Cardiac fibroblast (primary cell): ENCODE results near the gene KRABD2.
"Not testable (repeated sequence)": the region's sequence is repeated elsewhere in the genome, so short reads cannot be mapped to it uniquely, and the experiment has no call there.

Experiments used
- DNase-seq, 2 donors: peaks; one replicate each; pipeline versions ENCODE4 v3.0.0 to v3.0.0-alpha.2; 2010; ENCODE audit warnings: low read depth in 2 of 2
- H3K4me3 ChIP-seq, 2 donors: replicated peaks in 1 of 2; 1 replicate in 1 of 2; 2 replicates in 1 of 2; pipeline ENCODE4 v1.5.1; 2011; ENCODE audit warnings: low read depth in 2 of 2, low read length in 2 of 2, mild to moderate bottlenecking in 2 of 2, moderate library complexity in 1 of 2
- CTCF ChIP-seq: IDR thresholded peaks from one replicate; pipeline ENCODE4 v1.5.1; 2011; ENCODE audit warnings: low read depth, mild to moderate bottlenecking, low read length, inconsistent platforms

Gene KRABD2

GRCh38 chr17:8350339-8350738, 26.2 kb downstream of the KRABD2 start:
- TF ChIP-seq CTCF = no peak
- no peak for DNase-seq
- H3K4me3 ChIP-seq = no peak overlapping the region

- not testable (repeated sequence) for H3K4me3 ChIP-seq, DNase-seq
Measured at GRCh38 chr17:8347001-8347400, 29.5 kb downstream of the KRABD2 start.

- no peak for TF ChIP-seq CTCF
- H3K4me3 ChIP-seq = no peak overlapping the region
- DNase-seq = no peak
Measured at GRCh38 chr17:8345951-8346665, 30.4 kb downstream of the KRABD2 start.

GRCh38 chr17:8345052-8345690, 31.3 kb downstream of the KRABD2 start:
- no peak overlapping the region for H3K4me3 ChIP-seq
- no peak for TF ChIP-seq CTCF
- DNase-seq = no peak

- no peak for DNase-seq
- no peak overlapping the region for H3K4me3 ChIP-seq
- no peak for TF ChIP-seq CTCF
Measured at GRCh38 chr17:8341456-8341855, 35.0 kb downstream of the KRABD2 start.

GRCh38 chr17:8339540-8339939, 37.0 kb downstream of the KRABD2 start, which contains the start of gene ODF4:
TSS of gene ODF4 (plus strand) at chr17:8339840. CDS start at chr17:8340052, 212 bp downstream.
- no peak within 1 kb of the TSS for H3K4me3 ChIP-seq
- DNase-seq = no peak
- no peak for TF ChIP-seq CTCF

GRCh38 chr17:8338753-8339140, 37.8 kb downstream of the KRABD2 start:
- no peak for DNase-seq
- H3K4me3 ChIP-seq = no peak overlapping the region
- TF ChIP-seq CTCF = no peak
